Skeletal muscle tissue (tissue), 4 donors: ENCODE data around the gene NANOS3. TPM values are rescaled to one million over a fixed set of nuclear protein-coding genes. Genes with fewer than 3 reads are reported as not detected.
"Not testable (repeated sequence)": the region's sequence is repeated elsewhere in the genome, so short reads cannot be mapped to it uniquely, and the experiment has no call there.

Source experiments
- H3K27ac ChIP-seq: one replicate; pipeline ENCODE4 v1.7.0; 2013; ENCODE audit warnings: mild to moderate bottlenecking, low read depth, low read length, inconsistent platforms
- H3K27me3 ChIP-seq, 3 donors: one replicate each; pipeline ENCODE4 v1.7.0; 2013; ENCODE audit warnings: low read length in 3 of 3; ENCODE audit not compliant: control insufficient read depth in 3 of 3, insufficient read depth in 3 of 3
- H3K36me3 ChIP-seq, 3 donors: one replicate each; pipeline ENCODE4 v1.7.0; 2013; ENCODE audit warnings: low read length in 3 of 3; ENCODE audit not compliant: control insufficient read depth in 3 of 3, insufficient read depth in 3 of 3
- H3K4me1 ChIP-seq, 3 donors: one replicate each; pipeline ENCODE4 v1.7.0; 2013; ENCODE audit warnings: low read length in 3 of 3, mild to moderate bottlenecking in 3 of 3; ENCODE audit not compliant: control insufficient read depth in 3 of 3, insufficient read depth in 3 of 3
- H3K4me3 ChIP-seq, 3 donors: one replicate each; pipeline ENCODE4 v1.7.0; 2013; ENCODE audit warnings: low read length in 3 of 3
- H3K9ac ChIP-seq, 3 donors: one replicate each; pipeline ENCODE4 v1.7.0; 2013; ENCODE audit warnings: low read length in 3 of 3, mild to moderate bottlenecking in 3 of 3, moderate library complexity in 2 of 3, low read depth in 1 of 3
- H3K9me3 ChIP-seq, 3 donors: one replicate each; pipeline ENCODE4 v1.7.0; 2013; ENCODE audit warnings: low read length in 3 of 3; ENCODE audit not compliant: control insufficient read depth in 3 of 3
- total RNA-seq: library from RNA; depleted of rRNA; stranded (reverse); fragments of >200 nt; gene quantifications from one replicate; pipeline ENCODE4 v1.2.3, GENCODE V29; 2014
- donor health status: Osteomylitis.

The NANOS3 gene
- total RNA-seq, 1 donor from 2014 or later = not detected

GRCh38 chr19:13844130-13844631, 32.8 kb upstream of the NANOS3 start:
- Histone ChIP-seq H3K27me3 (no peaks in the 10 kb centered on the region), H3K4me1 (peaks cover 38 to 46% (median 43%) of the 10 kb centered on the region in 3 donors), H3K9ac (peak overlapping the region in 1 of 3 donors; percentile 98), H3K36me3 (peaks cover 0 to 4% (median 3%) of the 10 kb centered on the region in 3 donors), H3K9me3 (no peaks in the 10 kb centered on the region), H3K4me3 (no peak overlapping the region), H3K27ac (peak overlapping the region; percentile 96)

- H3K4me3 ChIP-seq = peak overlapping the region; percentile 59 to 77 (median 68)
- peak overlapping the region; percentile 77 to 86 (median 85) for H3K9ac ChIP-seq
- H3K4me1 ChIP-seq = peaks cover 40 to 50% (median 47%) of the 10 kb centered on the region in 3 donors
Measured at GRCh38 chr19:13846557-13847406, 30.2 kb upstream of the NANOS3 start.

GRCh38 chr19:13847407-13848339, 29.3 kb upstream of the NANOS3 start:
- H3K27me3 ChIP-seq = no peaks in the 10 kb centered on the region
- no peaks in the 10 kb centered on the region for H3K36me3 ChIP-seq
- H3K9ac ChIP-seq = peak overlapping the region; percentile 77 to 86 (median 85)
- peak overlapping the region; percentile 59 to 77 (median 68) for H3K4me3 ChIP-seq
- peak overlapping the region; percentile 99 for H3K27ac ChIP-seq
- no peaks in the 10 kb centered on the region for H3K9me3 ChIP-seq
- H3K4me1 ChIP-seq = peaks cover 40 to 50% (median 47%) of the 10 kb centered on the region in 3 donors

More at GRCh38 chr19:13846557-13847406, 30.2 kb upstream of the NANOS3 start:
- Histone ChIP-seq H3K9me3 (no peaks in the 10 kb centered on the region), H3K27me3 (no peaks in the 10 kb centered on the region), H3K27ac (peak overlapping the region; percentile 99), H3K36me3 (peaks cover 0 to 2% (median 0%) of the 10 kb centered on the region in 3 donors)

- Histone ChIP-seq H3K27me3 (no peaks in the 10 kb centered on the region), H3K36me3 (no peaks in the 10 kb centered on the region), H3K27ac (peak overlapping the region; percentile 99), H3K9me3 (no peaks in the 10 kb centered on the region), H3K4me3 (no peak overlapping the region), H3K4me1 (peaks cover 36 to 45% (median 43%) of the 10 kb centered on the region in 3 donors), H3K9ac (peak overlapping the region in 1 of 3 donors; percentile 85)
Measured at GRCh38 chr19:13848340-13848677, 28.6 kb upstream of the NANOS3 start.

- H3K4me3 ChIP-seq = peak overlapping the region in 1 of 3 donors; percentile 6
- H3K9me3 ChIP-seq = no peaks in the 10 kb centered on the region
- H3K36me3 ChIP-seq = no peaks in the 10 kb centered on the region
- peak overlapping the region; percentile 99 for H3K27ac ChIP-seq
- H3K9ac ChIP-seq = no peak overlapping the region
- H3K27me3 ChIP-seq = no peaks in the 10 kb centered on the region
- H3K4me1 ChIP-seq = peaks cover 32 to 39% (median 38%) of the 10 kb centered on the region in 3 donors
Measured at GRCh38 chr19:13848798-13849676, 27.9 kb upstream of the NANOS3 start.

GRCh38 chr19:13849991-13850909, 26.7 kb upstream of the NANOS3 start:
- peaks cover 32 to 39% (median 38%) of the 10 kb centered on the region in 3 donors for H3K4me1 ChIP-seq
- H3K9ac ChIP-seq = peak overlapping the region; percentile 82 to 85 (median 83)
- H3K9me3 ChIP-seq = no peaks in the 10 kb centered on the region
- H3K27ac ChIP-seq = peak overlapping the region; percentile 94
- H3K4me3 ChIP-seq = peak overlapping the region; percentile 57 to 67 (median 66)
- H3K27me3 ChIP-seq = no peaks in the 10 kb centered on the region
- H3K36me3 ChIP-seq = no peaks in the 10 kb centered on the region

GRCh38 chr19:13850910-13851733, 25.8 kb upstream of the NANOS3 start:
- H3K27me3 ChIP-seq = no peaks in the 10 kb centered on the region
- H3K4me3 ChIP-seq = peak overlapping the region; percentile 38 to 67 (median 66)
- H3K36me3 ChIP-seq = no peaks in the 10 kb centered on the region
- H3K4me1 ChIP-seq = peaks cover 32 to 39% (median 38%) of the 10 kb centered on the region in 3 donors
- H3K9me3 ChIP-seq = no peaks in the 10 kb centered on the region
- H3K27ac ChIP-seq = peak overlapping the region; percentile 94
- peak overlapping the region; percentile 82 to 85 (median 83) for H3K9ac ChIP-seq

GRCh38 chr19:13851734-13852114, 25.2 kb upstream of the NANOS3 start:
- H3K9ac ChIP-seq = peak overlapping the region; percentile 43 to 85 (median 83)
- not testable (repeated sequence) for H3K4me3 ChIP-seq, H3K36me3 ChIP-seq, H3K27me3 ChIP-seq, H3K9me3 ChIP-seq
- H3K4me1 ChIP-seq = peaks cover 26 to 33% (median 32%) of the 10 kb centered on the region in 3 donors
- peak overlapping the region; percentile 94 for H3K27ac ChIP-seq
